ENCODE data around the gene ZNF185. TPM values are rescaled to one million over a fixed set of nuclear protein-coding genes. Genes with fewer than 3 reads are reported as not detected.
A peak's percentile ranks its signal among the peaks of the same experiment; 100 is the strongest.

The ZNF185 gene
- 10 to 100 TPM; 13.5 to 20.7 TPM for total RNA-seq
- 10.1 TPM for polyA plus RNA-seq (2013, experiment 1 of 2)
- polyA plus RNA-seq (2013, experiment 2 of 2): 9.6 TPM
- long read RNA-seq, experiment 1, partial matches to known transcripts: 9 of 10 reads
- long read RNA-seq, experiment 1, other reads (novel, unspliced or antisense): 1 of 10 reads
- long read RNA-seq, experiment 2, partial matches to known transcripts: 5 of 46 reads
- long read RNA-seq, experiment 2, other reads (novel, unspliced or antisense): 40 of 46 reads
- long read RNA-seq, experiment 3, partial matches to known transcripts: 1 of 7 reads
- long read RNA-seq, experiment 3, other reads (novel, unspliced or antisense): 3 of 7 reads
- long read RNA-seq, experiment 4: 0 reads

DNA sequence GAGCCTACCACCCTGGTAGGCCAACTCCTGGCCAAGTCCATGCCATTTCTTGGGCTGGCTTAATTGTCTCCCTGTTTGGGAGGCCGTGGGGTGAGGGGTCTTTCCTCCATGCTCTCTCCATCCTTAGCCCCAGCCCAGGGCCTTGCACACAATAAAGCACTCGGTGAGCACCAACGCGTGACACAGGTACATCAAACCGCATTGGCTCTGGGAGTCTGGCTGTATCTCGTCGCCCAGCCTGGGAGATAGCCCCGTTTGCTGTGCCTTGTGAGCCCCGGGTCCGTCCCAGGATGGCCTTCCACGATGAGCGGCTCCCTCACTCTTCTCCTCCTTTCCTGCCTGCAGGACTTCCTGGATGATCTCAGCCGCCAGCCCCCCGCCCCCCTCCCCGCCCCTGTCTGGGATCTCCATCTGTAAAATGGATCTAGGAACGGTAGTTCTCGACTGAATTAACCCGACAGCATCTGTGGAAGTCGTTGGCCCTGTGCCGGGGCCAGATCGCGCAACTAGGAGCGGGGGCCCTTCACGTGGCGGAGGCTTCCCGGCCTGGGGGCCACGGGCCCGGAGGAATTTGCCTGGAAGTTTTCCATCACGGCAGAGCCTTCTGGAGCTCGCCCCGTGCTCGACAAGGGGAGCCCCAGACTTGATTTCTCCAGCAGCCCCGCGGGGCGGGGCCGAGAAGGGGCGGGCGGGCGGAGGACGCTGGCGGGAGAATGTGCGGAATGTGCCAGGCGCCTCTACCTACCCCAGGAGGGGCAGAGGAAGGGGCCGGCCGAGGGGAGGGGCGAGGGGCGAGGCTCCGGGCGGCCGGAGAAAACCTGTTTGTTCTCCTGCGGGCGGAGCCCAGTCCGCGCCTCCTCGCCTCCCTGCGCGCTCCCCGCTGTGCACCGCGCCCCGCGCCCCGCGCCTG lies at the start of gene ZNF185:
Gene ZNF185 (plus strand): TSS at position 846 of the 910 bp plus-strand sequence. CDS start 16,423 bp downstream, outside the sequence.
- H3K27ac Mint-ChIP-seq: no peak within 1 kb of the TSS
- H3K9me3 ChIP-seq (ENCODE audit: control insufficient read depth, low read length): no peaks in the 10 kb centered on the region
- peaks cover 2% of the 10 kb centered on the region for H3K36me3 Mint-ChIP-seq (ENCODE audit: low read depth)
- 0 to 12% methylated on average over 8 to 60 of the region's 64 CpGs for WGBS, 2 experiments (ENCODE audit: insufficient coverage in 1 of 2, insufficient read length in 1 of 2)
- peak within 1 kb of the TSS; percentile 76 for H3K4me3 ChIP-seq (ENCODE audit: low read length)
- H3K4me1 Mint-ChIP-seq: peaks cover 9% of the 10 kb centered on the region
- H3K4me3 Mint-ChIP-seq: peak within 1 kb of the TSS; percentile 40
- H3K27me3 ChIP-seq (ENCODE audit: control insufficient read depth, insufficient read depth, low read length, poor library complexity, severe bottlenecking): no peaks in the 10 kb centered on the region
- TF ChIP-seq, protein P1, sequence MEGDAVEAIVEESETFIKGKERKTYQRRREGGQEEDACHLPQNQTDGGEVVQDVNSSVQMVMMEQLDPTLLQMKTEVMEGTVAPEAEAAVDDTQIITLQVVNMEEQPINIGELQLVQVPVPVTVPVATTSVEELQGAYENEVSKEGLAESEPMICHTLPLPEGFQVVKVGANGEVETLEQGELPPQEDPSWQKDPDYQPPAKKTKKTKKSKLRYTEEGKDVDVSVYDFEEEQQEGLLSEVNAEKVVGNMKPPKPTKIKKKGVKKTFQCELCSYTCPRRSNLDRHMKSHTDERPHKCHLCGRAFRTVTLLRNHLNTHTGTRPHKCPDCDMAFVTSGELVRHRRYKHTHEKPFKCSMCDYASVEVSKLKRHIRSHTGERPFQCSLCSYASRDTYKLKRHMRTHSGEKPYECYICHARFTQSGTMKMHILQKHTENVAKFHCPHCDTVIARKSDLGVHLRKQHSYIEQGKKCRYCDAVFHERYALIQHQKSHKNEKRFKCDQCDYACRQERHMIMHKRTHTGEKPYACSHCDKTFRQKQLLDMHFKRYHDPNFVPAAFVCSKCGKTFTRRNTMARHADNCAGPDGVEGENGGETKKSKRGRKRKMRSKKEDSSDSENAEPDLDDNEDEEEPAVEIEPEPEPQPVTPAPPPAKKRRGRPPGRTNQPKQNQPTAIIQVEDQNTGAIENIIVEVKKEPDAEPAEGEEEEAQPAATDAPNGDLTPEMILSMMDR (conservative IDR thresholded peaks at IDR 0.05): no peak
- no peaks in the 10 kb centered on the region for H3K36me3 ChIP-seq (ENCODE audit: control insufficient read depth, insufficient read depth, low read length)
- DNase-seq: peak; percentile 93
- no peaks in the 10 kb centered on the region for H3K4me1 ChIP-seq (ENCODE audit: control insufficient read depth, insufficient read depth, low read length)
- H3K9me3 Mint-ChIP-seq: peaks cover 66% of the 10 kb centered on the region
- peaks cover 19% of the 10 kb centered on the region for H3K27me3 Mint-ChIP-seq (ENCODE audit: insufficient read depth)
- H3K9ac ChIP-seq (ENCODE audit: extremely low read depth, low read length, poor library complexity, severe bottlenecking): peak within 1 kb of the TSS; percentile 15
- no peak within 1 kb of the TSS for H3K27ac ChIP-seq (ENCODE audit: low read depth, low read length)

- H3K9me3 Mint-ChIP-seq: peaks cover 61% of the 10 kb centered on the region
- TF ChIP-seq, protein P1 (conservative IDR thresholded peaks at IDR 0.05): no peak
- no peak overlapping the region for H3K4me3 Mint-ChIP-seq
- H3K27ac Mint-ChIP-seq: no peak overlapping the region
- H3K9me3 ChIP-seq (ENCODE audit: control insufficient read depth, low read length): no peaks in the 10 kb centered on the region
- H3K4me1 Mint-ChIP-seq: no peaks in the 10 kb centered on the region
- H3K4me3 ChIP-seq (ENCODE audit: low read length): no peak overlapping the region
- H3K27me3 ChIP-seq (ENCODE audit: control insufficient read depth, insufficient read depth, low read length, poor library complexity, severe bottlenecking): no peaks in the 10 kb centered on the region
- no peaks in the 10 kb centered on the region for H3K27me3 Mint-ChIP-seq (ENCODE audit: insufficient read depth)
- H3K9ac ChIP-seq (ENCODE audit: extremely low read depth, low read length, poor library complexity, severe bottlenecking): no peak overlapping the region
- peaks cover 49% of the 10 kb centered on the region for H3K36me3 Mint-ChIP-seq (ENCODE audit: low read depth)
- H3K4me1 ChIP-seq (ENCODE audit: control insufficient read depth, insufficient read depth, low read length): no peaks in the 10 kb centered on the region
- H3K27ac ChIP-seq (ENCODE audit: low read depth, low read length): no peak overlapping the region
- DNase-seq: no peak
- H3K36me3 ChIP-seq (ENCODE audit: control insufficient read depth, insufficient read depth, low read length): peaks cover 29% of the 10 kb centered on the region
- WGBS, 2 experiments (ENCODE audit: insufficient coverage in 1 of 2, insufficient read length in 1 of 2): 92% methylated on average over 2 of the region's 2 CpGs; no CpG with 5 or more reads in 1 of the 2 experiments
Observed at GRCh38 chrX:152850465-152850864, 47.4 kb upstream of the ZNF185 start.

GRCh38 chrX:152853986-152854385 lies 43.9 kb upstream of the ZNF185 start:
- Mint-ChIP-seq H3K4me3 (no peak overlapping the region), H3K27ac (no peak overlapping the region), H3K4me1 (no peaks in the 10 kb centered on the region), H3K27me3 (ENCODE audit: insufficient read depth) (no peaks in the 10 kb centered on the region), H3K36me3 (ENCODE audit: low read depth) (peaks cover 46% of the 10 kb centered on the region), H3K9me3 (peaks cover 51% of the 10 kb centered on the region)
- no peaks in the 10 kb centered on the region for H3K4me1 ChIP-seq (ENCODE audit: control insufficient read depth, insufficient read depth, low read length)
- no peak overlapping the region for H3K9ac ChIP-seq (ENCODE audit: extremely low read depth, low read length, poor library complexity, severe bottlenecking)
- H3K27ac ChIP-seq (ENCODE audit: low read depth, low read length): no peak overlapping the region
- TF ChIP-seq, protein P1 (conservative IDR thresholded peaks at IDR 0.05): no peak
- H3K36me3 ChIP-seq (ENCODE audit: control insufficient read depth, insufficient read depth, low read length): peaks cover 37% of the 10 kb centered on the region
- no peak overlapping the region for H3K4me3 ChIP-seq (ENCODE audit: low read length)
- H3K9me3 ChIP-seq (ENCODE audit: control insufficient read depth, low read length): no peaks in the 10 kb centered on the region
- no peak for DNase-seq
- H3K27me3 ChIP-seq (ENCODE audit: control insufficient read depth, insufficient read depth, low read length, poor library complexity, severe bottlenecking): no peaks in the 10 kb centered on the region
- 95% methylated on average over 6 of the region's 7 CpGs; no CpG with 5 or more reads in 1 of the 2 experiments for WGBS, 2 experiments (ENCODE audit: insufficient coverage in 1 of 2, insufficient read length in 1 of 2)

Measured in endodermal cell (in vitro differentiated cells).